Measurements from ENCODE around the gene GLI2. TPM values are rescaled to one million over a fixed set of nuclear protein-coding genes. Genes with fewer than 3 reads are reported as not detected.

Gene GLI2
- total and polyA plus RNA-seq, 2 of the 8 experiments (the other 6 are each of a cell fraction or from before 2014, with no cell fraction given) = 18.4 to 46.9 TPM

DNA sequence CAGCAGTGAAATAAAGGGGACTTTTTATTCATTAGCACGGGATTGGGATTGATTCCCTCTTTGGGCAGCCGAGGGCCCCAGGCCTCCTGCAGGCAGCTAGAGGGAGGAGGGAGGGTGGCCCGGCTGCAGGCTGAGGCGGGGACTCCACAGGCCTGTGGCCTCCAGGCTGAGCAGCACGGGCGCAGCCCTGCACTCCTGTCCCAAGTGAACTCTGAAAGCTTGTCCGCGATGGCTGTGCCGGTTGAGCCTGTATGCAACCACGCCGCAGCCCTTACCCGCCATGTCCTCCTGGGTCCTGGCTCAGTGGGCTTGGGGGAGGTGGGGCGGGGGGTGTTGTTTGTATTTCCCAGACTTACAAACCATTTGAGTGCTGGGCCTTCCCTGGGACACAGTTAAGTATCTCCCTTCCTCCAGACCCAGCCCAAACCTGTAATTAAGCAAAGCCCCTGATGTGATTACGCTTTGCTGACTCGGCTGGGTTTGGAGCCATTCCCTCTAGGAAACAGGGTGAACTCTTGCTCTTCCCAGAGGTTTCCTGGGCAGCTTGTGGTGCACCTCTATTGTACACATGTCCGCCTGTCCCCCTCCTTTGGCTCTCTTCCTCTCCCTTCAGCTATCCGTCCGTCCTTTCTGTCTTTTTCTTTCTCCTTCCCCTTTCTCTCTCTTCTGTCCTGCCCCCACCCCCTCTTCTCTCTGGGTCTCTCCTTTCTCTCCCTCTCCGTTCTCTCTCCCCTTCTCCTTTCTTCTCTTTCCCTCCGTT is 5.3 kb downstream of the GLI2 start:
- H3K79me2 ChIP-seq (ENCODE audit: control insufficient read depth in 1 of 2, insufficient read depth in 2 of 2, low read length in 2 of 2) = peaks cover 23 to 83% of the 10 kb centered on the region in 2 experiments
- H3K4me1 ChIP-seq (replicated peaks in 1 of 4; ENCODE audit: control insufficient read depth in 3 of 4, insufficient read depth in 4 of 4, low read length in 3 of 4) = peaks cover 23 to 41% (median 34%) of the 10 kb centered on the region in 4 experiments
- peak overlapping the region; percentile 71 for H4K91ac ChIP-seq (replicated peaks; ENCODE audit: insufficient read length, low read length)
- H3K14ac ChIP-seq (ENCODE audit: insufficient read length) = peak overlapping the region; percentile 90
- H3K9ac ChIP-seq (replicated peaks in 1 of 4; ENCODE audit: extremely low read depth in 1 of 4, low read depth in 3 of 4, low read length in 3 of 4) = peak overlapping the region in 3 of 4 experiments; percentile 60 to 78 (median 69); a peak in 6 of 7 replicates
- H3K18ac ChIP-seq (ENCODE audit: extremely low read depth, low read length) = peak overlapping the region; percentile 100
- no peaks in the 10 kb centered on the region for H3K9me3 ChIP-seq (ENCODE audit: insufficient read depth in 2 of 2, low read depth in 1 of 2, low read length in 1 of 2)
- peaks cover 5 to 18% of the 10 kb centered on the region in 2 experiments for H4K20me1 ChIP-seq (replicated peaks in 1 of 2; ENCODE audit: control insufficient read depth in 1 of 2, insufficient read depth in 2 of 2, low read length in 2 of 2)
- H3K27me3 ChIP-seq (replicated peaks in 1 of 4; ENCODE audit: control insufficient read depth in 3 of 4, extremely low read depth in 1 of 4, insufficient read depth in 3 of 4, low read length in 3 of 4) = no peaks in the 10 kb centered on the region
- peak overlapping the region; percentile 99 for H3K4ac ChIP-seq (replicated peaks; ENCODE audit: insufficient read length, low read depth, low read length)
- no peak overlapping the region for H2AFZ ChIP-seq (ENCODE audit: low read length)
- peak overlapping the region; percentile 89 for H3K56ac ChIP-seq (replicated peaks; ENCODE audit: insufficient read length, low read depth, low read length)
- peak overlapping the region; percentile 60; the same call in 1 of the 2 replicates for H4K8ac ChIP-seq (ENCODE audit: extremely low read depth, insufficient read depth, low read length)
- peak overlapping the region; percentile 93; the same call in 1 of the 2 replicates for H2BK15ac ChIP-seq (ENCODE audit: low read length)
- H3K4me3 ChIP-seq (ENCODE audit: extremely low read depth in 1 of 4, insufficient read depth in 2 of 4, low read depth in 3 of 4, low read length in 4 of 4) = peak overlapping the region; percentile 38 to 91 (median 52)
- H3K4me2 ChIP-seq (ENCODE audit: insufficient read depth in 1 of 2, low read depth in 2 of 2, low read length in 2 of 2) = peak overlapping the region; percentile 91 to 99
- FAIRE-seq (no peak), DNase-seq (ENCODE audit: low read depth in 1 of 2, low spot score in 2 of 2) (peak in 1 of 2 experiments; percentile 72)
- WGBS, 2 experiments (ENCODE audit: extremely low coverage in 1 of 2, insufficient coverage in 1 of 2, insufficient read length in 1 of 2, insufficient replicate concordance in 2 of 2, low coverage in 1 of 2, low lambda C conversion rate in 2 of 2, missing lambda C conversion rate in 1 of 2) = 4% methylated on average over 18 of the region's 20 CpGs; no CpG with 5 or more reads in 1 of the 2 experiments
- H3K23ac ChIP-seq (ENCODE audit: insufficient read length) = no peak overlapping the region
- H3K36me3 ChIP-seq (ENCODE audit: control insufficient read depth in 2 of 4, insufficient read depth in 4 of 4, low read length in 3 of 4) = no peaks in the 10 kb centered on the region
- H2AK5ac ChIP-seq (ENCODE audit: low read depth, low read length) = peak overlapping the region; percentile 93
- ChIA-PET POLR2A (ENCODE audit: partially characterized antibody) (interaction anchor here (0.8 to 6.6 kb wide), 15 partner anchors 9 to 488 kb away, joined by 3 to 38 read pairs (median 4); partner anchors contain the start of gene RALB), CTCF (ENCODE audit: partially characterized antibody) (interaction anchor here (0.7 to 2.9 kb wide), 8 partner anchors 9 to 330 kb away, joined by 3 to 11 read pairs (median 3); no protein-coding TSS in a partner anchor)
- peaks cover 37% of the 10 kb centered on the region for H3K23me2 ChIP-seq (ENCODE audit: low read depth, low read length)
- peak overlapping the region; percentile 93 for H2BK20ac ChIP-seq (ENCODE audit: low read length)
- peak overlapping the region; percentile 83 for H2BK12ac ChIP-seq (ENCODE audit: low read depth, low read length)
- peaks cover 21% of the 10 kb centered on the region for H3K79me1 ChIP-seq (ENCODE audit: low read depth, low read length)
- H4K5ac ChIP-seq (ENCODE audit: insufficient read length, low read depth, low read length) = peak overlapping the region; percentile 94
- peak overlapping the region; percentile 99 for H2BK120ac ChIP-seq (replicated peaks; ENCODE audit: low read depth, low read length)
- H2BK5ac ChIP-seq (ENCODE audit: low read depth, low read length) = peak overlapping the region; percentile 97
- H3K27ac ChIP-seq (ENCODE audit: low read depth, low read length) = peak overlapping the region; percentile 90
- TF ChIP-seq TAF7 (optimal IDR thresholded peaks at IDR 0.05; ENCODE audit: borderline replicate concordance, low read depth, low read length) (peak; percentile 50), POLR2AphosphoS5 (IDR thresholded peaks at IDR 0.05; ENCODE audit: low read depth, low read length) (peak; percentile 72), RAD21 (IDR thresholded peaks at IDR 0.05 in 1 of 2, conservative IDR thresholded peaks at IDR 0.05 in 1 of 2; ENCODE audit: low read depth in 2 of 2, low read length in 2 of 2) (peak in 1 of 2 experiments; percentile 27; a peak in 1 of 4 replicates), TBP (IDR thresholded peaks at IDR 0.05; ENCODE audit: low read depth, low read length) (peak; percentile 60; the same call in 1 of the 2 replicates), YY1 (IDR thresholded peaks at IDR 0.05; ENCODE audit: low read depth, low read length) (peak; percentile 10; the same call in 1 of the 2 replicates), POLR2A (IDR thresholded peaks at IDR 0.05; ENCODE audit: control extremely low read depth in 1 of 2, low read depth in 2 of 2, low read length in 2 of 2) (peak; percentile 72 to 83), BCL11A (IDR thresholded peaks at IDR 0.05; ENCODE audit: low read depth in 2 of 2, low read length in 2 of 2) (no peak), CBX8 (IDR thresholded peaks at IDR 0.05; ENCODE audit: borderline replicate concordance, low read depth, low read length) (no peak), SIN3A (conservative IDR thresholded peaks at IDR 0.05 in 1 of 2, IDR thresholded peaks at IDR 0.05 in 1 of 2; ENCODE audit: low read depth in 1 of 2, low read length in 2 of 2) (peak; percentile 14 to 59; a peak in 1 of 4 replicates), TAF1 (IDR thresholded peaks at IDR 0.05; ENCODE audit: low read depth, low read length) (peak; percentile 71)
- TF ChIP-seq, protein P1, sequence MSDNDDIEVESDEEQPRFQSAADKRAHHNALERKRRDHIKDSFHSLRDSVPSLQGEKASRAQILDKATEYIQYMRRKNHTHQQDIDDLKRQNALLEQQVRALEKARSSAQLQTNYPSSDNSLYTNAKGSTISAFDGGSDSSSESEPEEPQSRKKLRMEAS (IDR thresholded peaks at IDR 0.05) = peak; percentile 12; the same call in 1 of the 2 replicates

All from H1 (cell line).